HG03066 (cell line): ENCODE measurements around the gene RASL10A.

Experiments used
- ATAC-seq: cut with Tn5 transposase; IDR thresholded peaks from one replicate; pipeline ENCODE4 v1.9.1; 2021; ENCODE audit warnings: low read depth; ENCODE audit not compliant: unreplicated experiment

Gene RASL10A

GRCh38 chr22:29307596-29308147 is 7.8 kb downstream of the RASL10A start:
- no peak for ATAC-seq

- ATAC-seq: no peak
These were observed 8.5 kb downstream of the RASL10A start for GRCh38 chr22:29306835-29307595.

- ATAC-seq: no peak
These were observed 9.2 kb downstream of the RASL10A start, which contains the start of gene GAS2L1 for GRCh38 chr22:29306175-29306834. TSS of gene GAS2L1 (plus strand) at chr22:29306650. CDS start at chr22:29308106, 1,456 bp downstream.

GRCh38 chr22:29305836-29306174 is 9.7 kb downstream of the RASL10A start:
- ATAC-seq: no peak

- ATAC-seq: no peak
These were observed 12.6 kb downstream of the RASL10A start for GRCh38 chr22:29302681-29303465.

GRCh38 chr22:29302402-29302680 is 13.2 kb downstream of the RASL10A start:
- ATAC-seq: no peak

GRCh38 chr22:29301716-29302401 is 13.6 kb downstream of the RASL10A start:
- ATAC-seq: no peak

GRCh38 chr22:29300807-29301601 is 14.5 kb downstream of the RASL10A start:
- no peak for ATAC-seq

- no peak for ATAC-seq
These were observed 15.1 kb downstream of the RASL10A start for GRCh38 chr22:29300467-29300806.

GRCh38 chr22:29299136-29299900 is 16.2 kb downstream of the RASL10A start:
- no peak for ATAC-seq

GRCh38 chr22:29298641-29299040 is 16.9 kb downstream of the RASL10A start:
- no peak for ATAC-seq

GRCh38 chr22:29292379-29292778 is 23.1 kb downstream of the RASL10A start:
- ATAC-seq: no peak

GRCh38 chr22:29291215-29291614 is 24.3 kb downstream of the RASL10A start:
- ATAC-seq: no peak

GRCh38 chr22:29290061-29290460 is 25.4 kb downstream of the RASL10A start:
- ATAC-seq: no peak

GRCh38 chr22:29288837-29289236 is 26.7 kb downstream of the RASL10A start:
- ATAC-seq: no peak

- no peak for ATAC-seq
These were observed 31.3 kb downstream of the RASL10A start for GRCh38 chr22:29284196-29284595.

- no peak for ATAC-seq
These were observed 37.6 kb downstream of the RASL10A start for GRCh38 chr22:29277927-29278326.

GRCh38 chr22:29275819-29276565 is 39.5 kb downstream of the RASL10A start:
- no peak for ATAC-seq

GRCh38 chr22:29275167-29275566 is 40.3 kb downstream of the RASL10A start:
- no peak for ATAC-seq
